Left lung (tissue), 10 donors: ENCODE data around the gene ELP6. TPM values are rescaled to one million over a fixed set of nuclear protein-coding genes. Genes with fewer than 3 reads are reported as not detected.

Experiments
- ATAC-seq: fragments of 200-7000 bp; cut with Tn5 transposase; one replicate; pipeline ENCODE4 v1.9.1; 2020; ENCODE audit warnings: moderate library complexity
- DNase-seq, 4 donors: peaks; one replicate each; pipeline ENCODE4 v3.0.0-alpha.2; 2013 to 2020
- H3K27ac ChIP-seq, 2 donors: fragments of 200-600 bp; sonication (generic) in 1 of 2; one replicate each; pipeline versions ENCODE4 v1.5.0 to v1.8.0; 2020 to 2021
- H3K27me3 ChIP-seq, 2 donors: fragments of 200-600 bp; sonication (generic) in 1 of 2; one replicate each; pipeline versions ENCODE4 v1.5.0 to v1.8.0; 2020 to 2021
- H3K36me3 ChIP-seq, 2 donors: fragments of 200-600 bp; sonication (generic) in 1 of 2; one replicate each; pipeline versions ENCODE4 v1.5.0 to v1.8.0; 2020 to 2021
- H3K4me1 ChIP-seq, 2 donors: fragments of 200-600 bp; one replicate each; pipeline ENCODE4 v1.8.0; 2021
- H3K4me3 ChIP-seq, 2 donors: fragments of 200-600 bp; sonication (generic) in 1 of 2; one replicate each; pipeline versions ENCODE4 v1.5.0 to v1.8.0; 2020 to 2021; ENCODE audit warnings: mild to moderate bottlenecking in 1 of 2
- H3K9me3 ChIP-seq, 2 donors: fragments of 200-600 bp; sonication (generic) in 1 of 2; one replicate each; pipeline versions ENCODE4 v1.5.0 to v1.8.0; 2020 to 2021
- CTCF ChIP-seq, 2 donors: fragments of 200-600 bp; sonication (generic) in 1 of 2; IDR thresholded peaks; one replicate each; pipeline versions ENCODE4 v1.5.0 to v1.8.0; 2021; ENCODE audit warnings: antibody characterized with exemption in 2 of 2
- intact Hi-C, 2 donors: fragments of 100-400 bp; cut with DNase I; formaldehyde crosslinking; loops; one replicate each; pipeline versions ENCODE4 v1.11.2 to v1.14.2; 2022
- polyA plus RNA-seq, 6 donors: library from polyadenylated mRNA; unstranded; fragments of 120-200 nt; gene quantifications; one replicate each; pipeline ENCODE4 v1.2.1, GENCODE V29; 2013; ENCODE audit not compliant: insufficient read length in 6 of 6
- total RNA-seq, 2 donors: library from RNA; stranded (reverse); fragmentation: NEBNext Ultra II Directional; extraction: Animal tissue kit (Norgen Biotek cat#: 25700); gene quantifications; one replicate each; pipeline ENCODE4 v1.2.1, GENCODE V29; 2021
- donor health status: DM: no; HTN: yes; CAD: no.
- donor health status: DM: no; HTN: no; CAD: no.

The ELP6 gene
- total and polyA plus RNA-seq, 8 donors: 25.7 to 47.5 (median 44.3) TPM

GRCh38 chr3:47456984-47457383 is 56.5 kb downstream of the ELP6 start:
- H3K9me3 ChIP-seq: peaks cover 0 to 14% of the 10 kb centered on the region in 2 donors
- ATAC-seq: no peak
- TF ChIP-seq CTCF (IDR thresholded peaks at IDR 0.05): no peak

GRCh38 chr3:47455806-47456452 is 57.6 kb downstream of the ELP6 start:
- no peak overlapping the region for H3K27ac ChIP-seq
- DNase-seq (no peak), ATAC-seq (no peak)
- peaks cover 0 to 14% of the 10 kb centered on the region in 2 donors for H3K9me3 ChIP-seq
- no peak overlapping the region for H3K4me3 ChIP-seq
- no peak for TF ChIP-seq CTCF (IDR thresholded peaks at IDR 0.05)
- intact Hi-C loops: no loop called here
- no peaks in the 10 kb centered on the region for H3K27me3 ChIP-seq
- peaks cover 0 to 11% of the 10 kb centered on the region in 2 donors for H3K4me1 ChIP-seq
- no peaks in the 10 kb centered on the region for H3K36me3 ChIP-seq

More at GRCh38 chr3:47456984-47457383, 56.5 kb downstream of the ELP6 start:
- no peak overlapping the region for H3K27ac ChIP-seq
- peaks cover 0 to 11% of the 10 kb centered on the region in 2 donors for H3K4me1 ChIP-seq
- DNase-seq: no peak
- intact Hi-C loops: no loop called here
- H3K4me3 ChIP-seq: no peak overlapping the region
- H3K27me3 ChIP-seq: no peaks in the 10 kb centered on the region
- no peaks in the 10 kb centered on the region for H3K36me3 ChIP-seq

- DNase-seq: no peak
- Histone ChIP-seq H3K4me3 (no peak overlapping the region), H3K36me3 (no peaks in the 10 kb centered on the region), H3K27me3 (no peaks in the 10 kb centered on the region), H3K27ac (no peak overlapping the region), H3K9me3 (no peaks in the 10 kb centered on the region), H3K4me1 (peaks cover 0 to 11% of the 10 kb centered on the region in 2 donors)
- intact Hi-C loops: no loop called here
- ATAC-seq: no peak
- TF ChIP-seq CTCF (IDR thresholded peaks at IDR 0.05): no peak
These were observed 60.9 kb downstream of the ELP6 start for GRCh38 chr3:47452453-47453215.

Other genes with a start within 250 kb of the ELP6 start
- gene KIF9, start 230.9 kb downstream of the ELP6 start, total RNA-seq: 1 to 10 TPM; 8.4 to 9.5 TPM
- gene KIF9, start 230.9 kb downstream of the ELP6 start, polyA plus RNA-seq: 10 to 100 TPM; 13.2 to 19.0 (median 14.7) TPM
- 10 to 100 TPM; 25.9 to 29.5 TPM for gene KLHL18, start 230.8 kb downstream of the ELP6 start, total RNA-seq
- gene KLHL18, start 230.8 kb downstream of the ELP6 start, polyA plus RNA-seq: 10 to 100 TPM; 11.9 to 16.4 (median 13.5) TPM
- gene PTPN23, start 132.7 kb downstream of the ELP6 start, total RNA-seq: 10 to 100 TPM; 42.1 to 53.5 TPM
- 10 to 100 TPM; 19.9 to 31.3 (median 24.5) TPM for gene PTPN23, start 132.7 kb downstream of the ELP6 start, polyA plus RNA-seq
- gene SCAP, start 37.8 kb downstream of the ELP6 start, total RNA-seq: 10 to 100 TPM; 68.6 to 84.3 TPM
- 10 to 100 TPM; 52.8 to 67.2 (median 58.2) TPM for gene SCAP, start 37.8 kb downstream of the ELP6 start, polyA plus RNA-seq
- 10 to 100 TPM in 1 of 2 donors, 1 to 10 TPM in 1; 3.8 to 19.2 TPM for gene CSPG5, start 65.2 kb upstream of the ELP6 start, total RNA-seq
- gene CSPG5, start 65.2 kb upstream of the ELP6 start, polyA plus RNA-seq: 1 to 10 TPM in 5 of 6 donors, under 1 TPM in 1; 0.80 to 1.4 (median 1.1) TPM